Neural progenitor cell (in vitro differentiated cells): Measurements from ENCODE around the gene ZBTB4.

Source experiments
- EZH2 ChIP-seq: fragments of 200-600 bp; sonication (generic); IDR thresholded peaks from 2 replicates; pipeline ENCODE4 v1.6.1; 2017; ENCODE audit warnings: antibody characterized with exemption, mild to moderate bottlenecking, moderate library complexity
- TF ChIP-seq, protein P1 (sequence below): fragments of 200-600 bp; sonication (generic); IDR thresholded peaks from 2 replicates; pipeline ENCODE4 v1.5.1; 2017; ENCODE audit warnings: antibody characterized with exemption, mild to moderate bottlenecking

GRCh38 chr17:7432296-7432695 lies 47.1 kb downstream of the ZBTB4 start:
- TF ChIP-seq, protein P1, sequence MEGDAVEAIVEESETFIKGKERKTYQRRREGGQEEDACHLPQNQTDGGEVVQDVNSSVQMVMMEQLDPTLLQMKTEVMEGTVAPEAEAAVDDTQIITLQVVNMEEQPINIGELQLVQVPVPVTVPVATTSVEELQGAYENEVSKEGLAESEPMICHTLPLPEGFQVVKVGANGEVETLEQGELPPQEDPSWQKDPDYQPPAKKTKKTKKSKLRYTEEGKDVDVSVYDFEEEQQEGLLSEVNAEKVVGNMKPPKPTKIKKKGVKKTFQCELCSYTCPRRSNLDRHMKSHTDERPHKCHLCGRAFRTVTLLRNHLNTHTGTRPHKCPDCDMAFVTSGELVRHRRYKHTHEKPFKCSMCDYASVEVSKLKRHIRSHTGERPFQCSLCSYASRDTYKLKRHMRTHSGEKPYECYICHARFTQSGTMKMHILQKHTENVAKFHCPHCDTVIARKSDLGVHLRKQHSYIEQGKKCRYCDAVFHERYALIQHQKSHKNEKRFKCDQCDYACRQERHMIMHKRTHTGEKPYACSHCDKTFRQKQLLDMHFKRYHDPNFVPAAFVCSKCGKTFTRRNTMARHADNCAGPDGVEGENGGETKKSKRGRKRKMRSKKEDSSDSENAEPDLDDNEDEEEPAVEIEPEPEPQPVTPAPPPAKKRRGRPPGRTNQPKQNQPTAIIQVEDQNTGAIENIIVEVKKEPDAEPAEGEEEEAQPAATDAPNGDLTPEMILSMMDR = no peak
- no peak for TF ChIP-seq EZH2
